H1 (cell line): ENCODE results near the gene ABCD2. TPM values are rescaled to one million over a fixed set of nuclear protein-coding genes. Genes with fewer than 3 reads are reported as not detected.

Source experiments
- CTCF ChIA-PET: fragments of 300-600 bp; sonication (Branson Sonifier 250); formaldehyde crosslinking; loops from one replicate; lab custom pipeline; 2021; ENCODE audit not compliant: partially characterized antibody; lab: Charles Lee
- POLR2A ChIA-PET: fragments of 300-600 bp; sonication (Branson Sonifier 250); formaldehyde crosslinking; loops from one replicate; lab custom pipeline; 2021; ENCODE audit warnings: inconsistent platforms; ENCODE audit not compliant: partially characterized antibody; lab: Charles Lee
- DNase-seq, 2 experiments: peaks; one replicate each; pipeline versions ENCODE4 v3.0.0 to v3.0.0-alpha.2; 2010 to 2022; ENCODE audit warnings: low spot score in 2 of 2, low read depth in 1 of 2, mixed read lengths in 1 of 2
- FAIRE-seq: peaks from 2 replicates; lab custom pipeline; 2011; peaks lifted over from hg19 to GRCh38; lab: Jason Lieb, UNC
- H2AFZ ChIP-seq: 2 replicates; pipeline ENCODE4 v1.8.1; 2012; ENCODE audit warnings: low read length, inconsistent platforms
- H2AK5ac ChIP-seq: 2 replicates; pipeline ENCODE4 v1.6.1; 2013; ENCODE audit warnings: low read depth, low read length
- H2BK120ac ChIP-seq: replicated peaks from 2 replicates; pipeline ENCODE3; 2013; ENCODE audit warnings: low read depth, low read length, inconsistent platforms
- H2BK12ac ChIP-seq: 2 replicates; pipeline ENCODE4 v1.6.1; 2013; ENCODE audit warnings: low read depth, low read length
- H2BK15ac ChIP-seq: 2 replicates; pipeline ENCODE4 v1.6.1; 2013; ENCODE audit warnings: low read length
- H2BK20ac ChIP-seq: 2 replicates; pipeline ENCODE4 v1.6.1; 2013; ENCODE audit warnings: low read length
- H2BK5ac ChIP-seq: 2 replicates; pipeline ENCODE4 v1.6.1; 2013; ENCODE audit warnings: low read depth, low read length
- H3K14ac ChIP-seq: 2 replicates; pipeline ENCODE4 v1.6.1; 2013; ENCODE audit warnings: inconsistent platforms; ENCODE audit not compliant: insufficient read length
- H3K18ac ChIP-seq: 2 replicates; pipeline ENCODE4 v1.6.1; 2013; ENCODE audit warnings: low read length; ENCODE audit errors: extremely low read depth
- H3K23ac ChIP-seq: 2 replicates; pipeline ENCODE4 v1.6.1; 2013; ENCODE audit warnings: inconsistent platforms; ENCODE audit not compliant: insufficient read length
- H3K23me2 ChIP-seq: 2 replicates; pipeline ENCODE4 v1.6.1; 2013; ENCODE audit warnings: low read depth, low read length
- H3K27ac ChIP-seq: 2 replicates; pipeline ENCODE4 v1.6.1; 2011; ENCODE audit warnings: low read depth, low read length, inconsistent platforms
- H3K27me3 ChIP-seq, 4 experiments: replicated peaks in 1 of 4; 1 replicate in 1 of 4; 2 replicates in 3 of 4; pipeline versions ENCODE4 v1.6.1 to v1.8.1; 2011 to 2013; ENCODE audit warnings: low read length in 3 of 4, mild to moderate bottlenecking in 3 of 4, inconsistent platforms in 2 of 4, mixed read lengths in 2 of 4, moderate library complexity in 1 of 4; ENCODE audit not compliant: control insufficient read depth in 3 of 4, insufficient read depth in 3 of 4; ENCODE audit errors: extremely low read depth in 1 of 4
- H3K36me3 ChIP-seq, 4 experiments: 2 replicates each; pipeline versions ENCODE4 v1.6.1 to v1.8.1; 2011 to 2013; ENCODE audit warnings: mild to moderate bottlenecking in 4 of 4, low read length in 3 of 4, moderate library complexity in 2 of 4, control low read depth in 1 of 4, inconsistent platforms in 1 of 4; ENCODE audit not compliant: insufficient read depth in 4 of 4, control insufficient read depth in 2 of 4
- H3K4ac ChIP-seq: replicated peaks from 2 replicates; pipeline ENCODE3; 2013; ENCODE audit warnings: low read length, low read depth, mixed read lengths, inconsistent platforms; ENCODE audit not compliant: insufficient read length
- H3K4me1 ChIP-seq, 4 experiments: replicated peaks in 1 of 4; 1 replicate in 1 of 4; 2 replicates in 3 of 4; pipeline versions ENCODE4 v1.6.1 to v1.8.1; 2011 to 2013; ENCODE audit warnings: low read length in 3 of 4, inconsistent platforms in 2 of 4, mixed read lengths in 1 of 4; ENCODE audit not compliant: insufficient read depth in 4 of 4, control insufficient read depth in 3 of 4
- H3K4me2 ChIP-seq, 2 experiments: 2 replicates each; pipeline versions ENCODE4 v1.6.1 to v1.8.1; 2011 to 2013; ENCODE audit warnings: low read depth in 2 of 2, low read length in 2 of 2, control low read depth in 1 of 2, inconsistent platforms in 1 of 2, mild to moderate bottlenecking in 1 of 2; ENCODE audit not compliant: insufficient read depth in 1 of 2
- H3K4me3 ChIP-seq, 4 experiments: fragments of 200-600, 300-600 bp in 1 of 4; sonication (generic), shearing (Covaris generic), sonication (Bioruptor Twin) in 1 of 4; 2 replicates each; pipeline versions ENCODE4 v1.5.1 to v1.8.1; 2011 to 2016; ENCODE audit warnings: low read length in 4 of 4, low read depth in 3 of 4, control low read depth in 2 of 4, inconsistent platforms in 2 of 4, mild to moderate bottlenecking in 2 of 4, mixed read lengths in 1 of 4, moderate library complexity in 1 of 4; ENCODE audit not compliant: insufficient read depth in 2 of 4; ENCODE audit errors: extremely low read depth in 1 of 4
- H3K56ac ChIP-seq: replicated peaks from 2 replicates; pipeline ENCODE3; 2013; ENCODE audit warnings: low read depth, mild to moderate bottlenecking, mixed read lengths, low read length, inconsistent platforms; ENCODE audit not compliant: insufficient read length
- H3K79me1 ChIP-seq: 2 replicates; pipeline ENCODE4 v1.6.1; 2013; ENCODE audit warnings: low read depth, low read length, control low read depth
- H3K79me2 ChIP-seq, 2 experiments: 2 replicates each; pipeline versions ENCODE4 v1.6.1 to v1.8.1; 2012 to 2013; ENCODE audit warnings: low read length in 2 of 2, mild to moderate bottlenecking in 2 of 2, inconsistent platforms in 1 of 2; ENCODE audit not compliant: insufficient read depth in 2 of 2, control insufficient read depth in 1 of 2
- H3K9ac ChIP-seq, 4 experiments: replicated peaks in 1 of 4; 1 replicate in 1 of 4; 2 replicates in 3 of 4; pipeline versions ENCODE4 v1.6.1 to v1.8.1; 2011 to 2013; ENCODE audit warnings: low read depth in 3 of 4, low read length in 3 of 4, control low read depth in 2 of 4, mild to moderate bottlenecking in 2 of 4, moderate library complexity in 2 of 4, inconsistent platforms in 1 of 4; ENCODE audit errors: extremely low read depth in 1 of 4
- H3K9me3 ChIP-seq, 2 experiments: 2 replicates each; pipeline versions ENCODE4 v1.6.1 to v1.8.1; 2012 to 2013; ENCODE audit warnings: mild to moderate bottlenecking in 2 of 2, moderate library complexity in 2 of 2, control low read depth in 1 of 2, inconsistent platforms in 1 of 2, low read depth in 1 of 2, low read length in 1 of 2, mixed read lengths in 1 of 2; ENCODE audit not compliant: insufficient read depth in 2 of 2
- H4K20me1 ChIP-seq, 2 experiments: replicated peaks in 1 of 2; 2 replicates each; pipeline versions ENCODE3 to v1.8.1; 2011 to 2013; ENCODE audit warnings: inconsistent platforms in 2 of 2, low read length in 2 of 2, mild to moderate bottlenecking in 1 of 2; ENCODE audit not compliant: insufficient read depth in 2 of 2, control insufficient read depth in 1 of 2
- H4K5ac ChIP-seq: 2 replicates; pipeline ENCODE4 v1.6.1; 2013; ENCODE audit warnings: low read length, low read depth, mixed read lengths, inconsistent platforms; ENCODE audit not compliant: insufficient read length
- H4K8ac ChIP-seq: 2 replicates; pipeline ENCODE4 v1.8.0; 2013; ENCODE audit warnings: mild to moderate bottlenecking, moderate library complexity, low read length, inconsistent platforms; ENCODE audit not compliant: insufficient read depth; ENCODE audit errors: extremely low read depth
- H4K91ac ChIP-seq: replicated peaks from 2 replicates; pipeline ENCODE3; 2013; ENCODE audit warnings: low read length, mixed read lengths, inconsistent platforms; ENCODE audit not compliant: insufficient read length
- BRCA1 ChIP-seq: IDR thresholded peaks from 2 replicates; pipeline ENCODE4 v1.6.1; 2012; ENCODE audit warnings: low read depth, low read length, improper control_type of control experiment
- CEBPB ChIP-seq: IDR thresholded peaks from 2 replicates; pipeline ENCODE4 v1.6.1; 2012; ENCODE audit warnings: low read depth, low read length
- EGR1 ChIP-seq: IDR thresholded peaks from 2 replicates; pipeline ENCODE4 v1.6.1; 2011; ENCODE audit warnings: low read depth, low read length, borderline replicate concordance
- FOSL1 ChIP-seq: IDR thresholded peaks from 2 replicates; pipeline ENCODE4 v1.6.1; 2011; ENCODE audit warnings: mild to moderate bottlenecking, low read depth, low read length, moderate library complexity; ENCODE audit not compliant: insufficient read depth
- HDAC2 ChIP-seq, 2 experiments: fragments of 300-600 bp in 1 of 2; sonication (generic) in 1 of 2; IDR thresholded peaks; 2 replicates each; pipeline ENCODE4 v1.6.1; 2011 to 2012; ENCODE audit warnings: low read depth in 2 of 2, low read length in 2 of 2, mild to moderate bottlenecking in 2 of 2, moderate library complexity in 2 of 2, borderline replicate concordance in 1 of 2, inconsistent platforms in 1 of 2
- HDAC6 ChIP-seq: IDR thresholded peaks from one replicate; pipeline ENCODE4 v1.7.1; 2012; ENCODE audit warnings: low read depth, mild to moderate bottlenecking, inconsistent platforms, low read length, moderate library complexity
- NANOG ChIP-seq: IDR thresholded peaks from 2 replicates; pipeline ENCODE4 v1.6.1; 2011; ENCODE audit warnings: low read length, low read depth, mild to moderate bottlenecking, inconsistent platforms; ENCODE audit not compliant: insufficient read depth, poor library complexity, severe bottlenecking
- RNF2 ChIP-seq: fragments of 200-900, 300-1000 bp; sonication (generic); IDR thresholded peaks from 2 replicates; pipeline ENCODE4 v1.7.1; 2016; ENCODE audit warnings: borderline replicate concordance, low read depth, mild to moderate bottlenecking, antibody characterized with exemption, low read length; ENCODE audit not compliant: poor library complexity, severe bottlenecking; ENCODE audit errors: missing control alignments
- SAP30 ChIP-seq: fragments of 300-600 bp; sonication (generic); IDR thresholded peaks from 2 replicates; pipeline ENCODE4 v1.7.1; 2012; ENCODE audit warnings: low read length, moderate library complexity, mild to moderate bottlenecking, inconsistent platforms; ENCODE audit not compliant: insufficient read depth, insufficient replicate concordance
- SP2 ChIP-seq: IDR thresholded peaks from 2 replicates; pipeline ENCODE4 v1.6.1; 2012; ENCODE audit warnings: mild to moderate bottlenecking, low read length, inconsistent platforms
- SRF ChIP-seq: IDR thresholded peaks from 2 replicates; pipeline ENCODE4 v1.6.1; 2011; ENCODE audit warnings: mild to moderate bottlenecking, low read depth, low read length, moderate library complexity
- whole genome bisulfite sequencing, 2 experiments: shearing (Covaris generic) in 1 of 2; methylation state at CpG; one replicate each; pipeline versions ENCODE4 v1.1.6 to v1.1.7; 2013 to 2015; ENCODE audit warnings: low lambda C conversion rate in 2 of 2, mixed read lengths in 2 of 2, inconsistent platforms in 1 of 2, low coverage in 1 of 2, missing lambda C conversion rate in 1 of 2; ENCODE audit not compliant: insufficient replicate concordance in 2 of 2, insufficient coverage in 1 of 2, insufficient read length in 1 of 2; ENCODE audit errors: extremely low coverage in 1 of 2, missing lambda C conversion rate in 1 of 2; 5-methylcytosine and 5-hydroxymethylcytosine counted together
- polyA plus RNA-seq, 7 experiments: library from polyadenylated mRNA; depleted of rRNA in 3 of 7; stranded (reverse) in 5 of 7; unstranded in 2 of 7; fragments of >200 nt in 5 of 7; fragments of 200-250 nt in 2 of 7; gene quantifications; 1 replicate in 5 of 7; 2 replicates in 1 of 7; 4 replicates in 1 of 7; pipeline versions ENCODE4 v1.2.1 to v1.2.3, GENCODE V29; 2011 to 2013; ENCODE audit warnings: missing spikeins in 2 of 7, mixed read lengths in 2 of 7
- total RNA-seq: library from RNA; stranded (reverse); fragmentation: NEBNext Ultra II Directional; extraction: Animal tissue kit (Norgen Biotek cat#: 25700); gene quantifications from 2 replicates; pipeline ENCODE4 v1.2.1, GENCODE V29; 2021

ABCD2 gene
- total and polyA plus RNA-seq, 2 of the 8 experiments (the other 6 are each of a cell fraction or from before 2014, with no cell fraction given) = not detected

- CTCF ChIA-PET = no interaction called here
- Histone ChIP-seq H2BK12ac (no peak overlapping the region), H3K23ac (no peak overlapping the region), H2AK5ac (no peak overlapping the region), H3K9ac (no peak overlapping the region), H3K18ac (no peak overlapping the region)
- FAIRE-seq = no peak
- TF ChIP-seq SRF (no peak), BRCA1 (no peak), RNF2 (no peak), NANOG (no peak), HDAC2 (IDR thresholded peaks at IDR 0.05; ENCODE audit: borderline replicate concordance in 1 of 2, low read depth in 2 of 2, low read length in 2 of 2) (no peak), EGR1 (no peak), FOSL1 (no peak), HDAC6 (no peak), CEBPB (no peak), SAP30 (no peak), SP2 (no peak)
- TF ChIP-seq, all 59 proteins: peak for 0
- Histone ChIP-seq H3K4me3 (no peak overlapping the region), H2BK15ac (no peak overlapping the region), H3K9me3 (no peaks in the 10 kb centered on the region), H3K23me2 (no peaks in the 10 kb centered on the region; the same call in 1 of the 2 replicates), H4K8ac (no peak overlapping the region), H3K27me3 (peaks cover 0 to under 1% (median 0%) of the 10 kb centered on the region in 4 experiments; a peak in 2 of 7 replicates), H3K4me2 (no peak overlapping the region), H2BK20ac (no peak overlapping the region), H3K4me1 (no peaks in the 10 kb centered on the region), H2BK120ac (no peak overlapping the region), H4K91ac (no peak overlapping the region), H4K5ac (no peak overlapping the region), H3K56ac (no peak overlapping the region), H3K36me3 (no peaks in the 10 kb centered on the region), H3K27ac (no peak overlapping the region), H3K79me2 (no peaks in the 10 kb centered on the region), H2AFZ (no peak overlapping the region), H3K79me1 (no peaks in the 10 kb centered on the region), H4K20me1 (no peaks in the 10 kb centered on the region), H3K14ac (no peak overlapping the region), H3K4ac (no peak overlapping the region), H2BK5ac (no peak overlapping the region)
- 97% methylated on average over 2 of the region's 2 CpGs; no CpG with 5 or more reads in 1 of the 2 experiments for WGBS, 2 experiments
- DNase-seq = no peak
- POLR2A ChIA-PET = no interaction called here
Measured at GRCh38 chr12:39613525-39613924, 6.1 kb downstream of the ABCD2 start.
